ENCODE measurements around the gene SLC39A6.
"Not testable (repeated sequence)": the region's sequence is repeated elsewhere in the genome, so short reads cannot be mapped to it uniquely, and the experiment has no call there.

SLC39A6 gene, protein sequence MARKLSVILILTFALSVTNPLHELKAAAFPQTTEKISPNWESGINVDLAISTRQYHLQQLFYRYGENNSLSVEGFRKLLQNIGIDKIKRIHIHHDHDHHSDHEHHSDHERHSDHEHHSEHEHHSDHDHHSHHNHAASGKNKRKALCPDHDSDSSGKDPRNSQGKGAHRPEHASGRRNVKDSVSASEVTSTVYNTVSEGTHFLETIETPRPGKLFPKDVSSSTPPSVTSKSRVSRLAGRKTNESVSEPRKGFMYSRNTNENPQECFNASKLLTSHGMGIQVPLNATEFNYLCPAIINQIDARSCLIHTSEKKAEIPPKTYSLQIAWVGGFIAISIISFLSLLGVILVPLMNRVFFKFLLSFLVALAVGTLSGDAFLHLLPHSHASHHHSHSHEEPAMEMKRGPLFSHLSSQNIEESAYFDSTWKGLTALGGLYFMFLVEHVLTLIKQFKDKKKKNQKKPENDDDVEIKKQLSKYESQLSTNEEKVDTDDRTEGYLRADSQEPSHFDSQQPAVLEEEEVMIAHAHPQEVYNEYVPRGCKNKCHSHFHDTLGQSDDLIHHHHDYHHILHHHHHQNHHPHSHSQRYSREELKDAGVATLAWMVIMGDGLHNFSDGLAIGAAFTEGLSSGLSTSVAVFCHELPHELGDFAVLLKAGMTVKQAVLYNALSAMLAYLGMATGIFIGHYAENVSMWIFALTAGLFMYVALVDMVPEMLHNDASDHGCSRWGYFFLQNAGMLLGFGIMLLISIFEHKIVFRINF

DNA sequence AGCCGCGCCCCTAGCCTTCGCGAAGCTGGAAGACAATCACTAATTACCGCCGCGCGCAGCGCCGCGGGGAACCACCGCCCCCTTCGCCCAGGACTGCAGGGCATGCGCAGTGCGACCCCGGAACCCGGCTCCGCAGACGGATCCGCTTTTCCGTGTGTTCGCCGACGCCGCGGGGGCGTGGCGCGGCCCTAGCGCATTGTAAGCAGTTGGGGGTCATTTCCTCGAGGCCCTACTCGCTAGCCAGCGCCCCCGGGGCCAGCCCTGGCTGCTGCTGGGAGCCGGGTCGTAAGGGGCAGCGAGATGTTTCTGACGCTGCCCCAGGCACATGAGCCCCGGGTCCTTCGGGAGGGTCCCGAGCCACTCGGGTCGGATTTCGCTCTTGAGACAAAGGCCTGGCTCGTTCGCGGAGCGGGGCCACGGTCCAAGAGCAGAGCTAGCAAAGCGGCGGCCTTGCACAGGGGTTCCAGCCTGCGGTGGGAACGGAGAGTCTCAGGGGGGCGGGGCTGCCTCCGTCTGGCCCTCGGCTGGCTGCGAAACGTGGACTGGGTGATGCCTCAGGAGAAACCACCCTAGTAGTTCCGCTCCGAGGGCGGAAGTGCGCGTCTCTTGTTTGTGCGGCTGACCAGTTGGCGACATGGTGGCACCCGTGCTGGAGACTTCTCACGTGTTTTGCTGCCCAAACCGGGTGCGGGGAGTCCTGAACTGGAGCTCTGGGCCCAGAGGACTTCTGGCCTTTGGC lies at the start of gene SLC39A6, which contains the start of gene ELP2:
SLC39A6 (minus strand) TSS at position 41 of the 739 bp plus-strand sequence. CDS start 2,333 bp downstream, outside the sequence.
ELP2 (plus strand) TSS at position 600 of the 739 bp plus-strand sequence; CDS start at position 635, 35 bp downstream.
- peak; percentile 87 to 94 (median 92) for DNase-seq

DNA sequence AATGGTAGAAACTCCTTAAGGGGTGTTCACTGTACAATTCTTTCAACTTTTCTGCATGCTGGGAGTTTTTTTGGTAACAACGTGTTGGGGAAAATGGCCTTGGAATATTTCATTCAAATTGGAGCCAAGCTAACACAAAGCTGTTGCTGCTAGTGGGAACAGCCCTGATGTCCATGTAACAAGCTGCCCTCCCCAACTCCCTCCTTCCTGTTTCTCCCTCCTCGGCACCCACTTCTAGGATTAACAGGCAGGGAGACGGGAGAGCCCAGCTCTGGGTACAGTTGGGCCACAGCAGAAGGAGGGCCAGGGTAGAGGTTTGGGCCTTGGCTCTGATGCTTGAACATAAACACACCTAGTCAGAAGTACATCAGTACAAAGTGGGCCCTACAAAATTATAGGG lies 48.8 kb upstream of the SLC39A6 start:
- DNase-seq = no peak

DNA sequence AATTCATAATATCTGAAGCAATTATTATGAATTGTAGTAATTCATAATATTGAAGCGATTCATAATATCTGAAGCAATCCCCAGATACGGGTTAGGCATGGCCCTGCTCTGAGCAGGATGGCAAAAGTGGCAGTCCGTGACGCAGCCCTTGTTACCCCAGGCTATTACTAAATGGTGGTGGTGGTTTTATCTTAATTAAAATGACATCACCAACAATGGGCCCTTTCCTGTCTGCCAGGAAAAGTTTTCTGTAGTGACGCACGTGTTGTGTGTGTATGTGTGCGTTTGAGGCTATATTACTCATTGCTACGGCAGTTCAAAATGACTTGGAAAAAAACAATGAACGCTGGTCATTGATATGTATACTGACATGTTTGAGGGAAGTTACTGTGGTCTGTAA lies 47.6 kb upstream of the SLC39A6 start:
- no peak for DNase-seq

DNA sequence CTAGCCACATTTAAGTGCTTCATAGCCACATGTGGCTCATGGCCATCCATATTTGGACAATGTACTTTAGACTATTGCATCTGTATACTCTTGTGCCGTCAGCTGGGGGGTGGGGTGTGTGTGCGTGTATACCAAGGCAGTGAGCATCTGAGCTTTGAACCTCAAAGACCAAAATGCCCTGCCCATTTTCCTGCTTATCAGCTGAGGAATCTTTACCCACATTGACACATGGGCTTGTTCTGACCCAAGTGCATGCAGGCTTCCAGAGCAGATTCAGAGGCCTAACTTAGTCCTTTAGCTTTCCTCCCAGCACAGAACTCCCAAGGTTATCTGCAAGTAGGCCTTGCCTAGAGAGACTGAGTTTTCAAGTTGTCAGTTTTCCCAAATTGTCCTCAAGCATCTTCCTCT lies 47.0 kb upstream of the SLC39A6 start:
- DNase-seq = no peak

DNA sequence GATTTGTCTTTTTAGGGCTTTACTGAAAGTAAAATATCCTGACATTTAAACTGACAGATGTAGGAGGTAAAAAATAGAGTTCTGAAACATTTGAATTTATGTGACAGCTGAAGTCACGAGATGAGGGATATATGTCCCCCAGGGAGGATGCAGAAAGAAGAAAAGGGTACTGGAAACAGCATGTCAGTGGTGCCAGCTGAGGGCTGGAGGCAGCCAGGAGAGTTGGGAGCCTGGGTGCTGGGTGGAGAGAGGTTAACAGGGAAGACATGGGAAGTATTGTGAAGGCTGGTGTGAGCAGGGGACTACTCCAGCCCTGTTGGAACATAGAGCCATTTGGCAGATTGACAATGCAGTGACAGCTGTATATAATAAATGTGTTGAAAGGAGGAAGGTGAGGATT lies 46.3 kb upstream of the SLC39A6 start:
- DNase-seq = no peak

DNA sequence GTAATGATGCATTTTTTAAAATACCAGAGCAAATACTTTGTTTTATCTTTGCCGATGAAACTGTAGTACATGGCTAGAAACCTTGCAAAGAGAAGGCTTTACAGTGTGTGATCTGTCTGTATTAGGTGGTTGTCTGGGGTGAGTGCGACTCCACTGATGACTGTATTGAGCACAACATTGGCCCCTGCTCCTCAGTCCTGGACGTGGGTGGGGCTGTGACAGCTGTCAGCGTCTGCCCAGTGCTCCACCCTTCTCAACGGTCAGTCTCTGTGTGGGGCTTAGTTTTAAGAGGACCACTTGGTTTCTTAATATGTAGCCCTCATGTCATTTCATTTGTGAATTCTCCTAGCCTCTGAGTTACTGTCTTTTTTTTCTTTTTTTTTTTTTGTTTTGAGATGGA lies 40.8 kb upstream of the SLC39A6 start:
- DNase-seq = no peak

DNA sequence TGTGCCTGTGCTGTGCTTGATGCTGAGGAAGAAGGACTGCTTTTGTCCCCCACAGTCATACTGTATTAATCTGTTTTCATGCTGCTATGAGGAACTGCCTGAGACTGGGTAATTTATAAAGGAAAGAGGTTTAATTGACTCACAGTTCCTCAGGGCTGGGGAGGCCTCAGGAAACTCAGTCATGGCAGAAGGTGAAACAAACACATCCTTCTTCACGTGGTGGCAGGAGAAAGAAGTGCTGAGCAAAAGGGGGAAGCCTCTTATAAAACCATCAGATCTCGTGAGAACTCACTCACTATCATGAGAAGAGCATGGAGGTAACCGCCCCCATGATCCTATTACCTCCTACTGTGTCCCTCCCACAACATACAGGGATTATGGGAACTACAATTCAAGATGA lies 39.2 kb upstream of the SLC39A6 start:
- not testable (repeated sequence) for DNase-seq

DNA sequence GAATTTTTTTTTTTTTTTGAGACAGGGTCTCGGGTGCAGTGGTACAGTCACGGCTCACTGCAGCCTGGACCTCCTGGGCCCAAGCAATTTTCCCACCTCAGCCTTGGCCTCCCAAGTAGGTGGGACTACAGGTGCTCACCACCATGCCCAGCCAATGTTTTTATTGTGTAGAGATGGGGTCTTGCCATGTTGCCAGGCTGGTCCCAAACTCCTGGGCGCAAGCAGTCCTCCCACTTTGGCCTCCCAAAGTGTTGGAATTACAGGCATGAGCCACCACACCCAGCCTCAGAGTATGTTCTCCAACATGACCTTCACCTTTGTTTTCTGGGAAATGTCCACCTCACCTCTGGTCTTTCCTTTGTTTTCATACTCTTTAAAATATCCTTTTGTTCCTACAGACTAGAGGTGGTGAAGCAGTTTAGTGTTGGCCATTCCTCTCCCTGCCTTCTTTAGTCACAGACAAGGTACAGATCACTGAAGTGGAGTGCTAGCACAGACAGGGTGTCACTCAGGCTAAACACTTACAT lies 38.6 kb upstream of the SLC39A6 start:
- no peak for DNase-seq

DNA sequence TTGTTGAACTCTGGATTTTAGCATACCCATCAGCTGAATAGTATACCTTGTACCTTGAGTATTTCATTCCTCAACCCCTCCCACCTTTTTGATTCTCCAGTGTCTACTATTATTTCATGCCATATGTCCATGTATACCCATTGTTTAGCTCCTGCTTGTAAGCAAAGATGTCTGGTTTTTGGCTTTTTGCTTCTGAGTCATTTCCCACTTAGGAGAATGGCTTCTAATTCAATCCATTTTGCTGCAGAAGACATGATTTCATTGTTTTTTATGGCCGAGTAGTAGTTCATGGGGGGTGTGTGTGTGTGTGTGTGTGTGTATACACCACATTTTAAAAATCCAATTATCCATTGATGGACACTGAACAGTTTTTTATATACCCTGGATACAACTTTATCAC lies 33.8 kb upstream of the SLC39A6 start:
- no peak for DNase-seq

DNA sequence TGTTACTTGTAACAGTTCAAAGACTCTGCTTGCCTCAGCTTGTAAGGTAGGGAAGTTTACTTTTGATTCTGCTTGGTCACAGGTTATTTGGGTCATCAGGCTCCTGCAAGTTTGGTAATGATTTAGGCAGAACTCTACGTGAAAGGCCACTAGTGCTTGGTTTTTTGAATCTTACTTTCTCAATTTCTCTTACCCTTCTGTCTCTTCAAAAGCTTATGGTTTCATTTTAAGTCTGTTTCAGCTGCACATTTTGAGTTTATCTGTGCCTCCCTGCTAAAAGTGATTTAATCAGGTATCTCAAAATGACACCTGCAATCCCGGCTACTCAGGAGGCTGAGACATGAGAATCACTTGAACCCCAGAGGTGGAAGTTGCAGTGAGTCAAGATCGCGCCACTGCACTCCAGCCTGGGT lies 31.8 kb upstream of the SLC39A6 start:
- no peak for DNase-seq

DNA sequence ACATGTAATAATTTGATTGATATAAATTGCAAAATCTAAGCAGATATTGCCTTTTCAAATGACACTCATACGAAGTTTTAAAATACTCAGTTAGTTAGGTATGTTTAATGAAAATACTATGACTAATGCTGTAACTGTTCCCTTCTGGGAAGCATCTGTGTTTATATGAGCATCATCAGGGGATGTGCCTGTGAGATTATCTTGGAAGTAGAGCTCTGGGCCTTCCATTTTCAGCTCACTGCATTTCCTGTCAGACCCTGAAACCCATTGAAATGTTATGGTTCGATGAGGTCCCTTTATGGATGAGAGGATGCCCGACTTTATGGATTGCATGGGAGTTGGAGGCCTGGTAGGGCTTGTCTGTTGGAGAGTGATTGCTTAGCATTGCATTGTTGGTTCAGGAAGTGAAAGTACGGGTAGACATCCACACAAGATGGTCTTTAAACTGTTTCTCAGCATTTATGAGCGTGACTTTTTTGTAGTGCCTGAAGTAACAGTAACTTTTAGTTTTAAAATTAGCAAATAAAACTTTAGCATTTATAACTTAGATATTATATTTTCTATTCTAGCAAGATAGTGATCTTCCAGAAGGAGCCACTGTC lies 29.2 kb upstream of the SLC39A6 start:
- DNase-seq = no peak

DNA sequence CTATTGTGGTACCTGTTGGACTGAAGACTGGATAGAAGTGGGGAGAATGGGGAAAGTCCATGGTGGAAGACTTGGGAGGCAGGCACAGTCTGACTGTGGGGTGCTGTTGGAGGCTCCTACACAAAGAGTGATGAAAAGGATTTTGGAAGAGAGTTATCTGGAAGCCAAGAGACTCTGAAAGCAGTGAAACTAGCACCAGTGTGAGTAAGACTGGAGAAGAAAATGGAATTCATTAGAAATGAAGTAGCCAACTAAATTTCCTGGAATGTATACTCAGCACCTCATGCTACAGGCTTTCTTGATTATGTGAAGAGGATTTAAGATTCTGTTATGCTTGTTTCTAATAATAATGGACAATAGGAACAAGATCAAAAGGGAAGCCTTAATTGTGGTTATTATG lies 28.3 kb upstream of the SLC39A6 start:
- DNase-seq = no peak

DNA sequence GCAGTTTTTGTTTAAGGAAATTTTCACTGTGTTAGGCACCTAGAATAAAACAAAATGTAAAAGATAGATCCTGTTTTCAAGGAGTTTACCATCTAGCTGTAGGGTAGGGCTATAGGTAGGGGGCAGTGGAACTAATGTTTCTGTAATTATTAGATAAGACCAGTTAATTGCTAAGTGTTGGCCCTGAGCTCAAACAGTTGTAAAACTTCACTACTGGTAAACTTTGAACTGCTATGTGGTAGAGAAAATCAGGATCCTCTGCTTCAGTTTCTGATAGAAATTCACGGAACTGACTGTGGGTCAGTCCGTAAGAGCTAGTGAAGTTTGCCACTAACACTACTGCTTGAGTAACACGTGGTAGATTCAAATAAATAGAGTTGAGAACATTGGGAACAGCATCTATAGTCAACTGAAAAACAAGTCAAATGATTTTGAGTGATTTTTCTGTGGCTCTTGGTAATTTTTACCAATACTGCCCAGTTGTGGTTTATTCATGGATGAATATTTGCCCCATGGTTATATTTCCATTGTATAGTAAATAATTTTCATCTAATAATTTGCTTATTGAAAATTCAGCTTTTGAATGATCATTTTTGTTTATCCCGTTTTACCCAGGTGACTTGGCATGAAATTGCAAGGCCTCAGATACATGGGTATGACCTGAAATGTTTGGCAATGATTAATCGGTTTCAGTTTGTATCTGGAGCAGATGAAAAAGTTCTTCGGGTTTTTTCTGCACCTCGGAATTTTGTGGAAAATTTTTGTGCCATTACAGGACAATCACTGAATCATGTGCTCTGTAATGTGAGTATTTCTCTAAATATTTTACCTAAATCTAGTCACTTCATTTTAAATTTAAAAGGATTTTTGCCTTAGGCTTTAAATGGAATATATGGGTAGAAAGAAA lies 27.0 kb upstream of the SLC39A6 start:
- DNase-seq = no peak

DNA sequence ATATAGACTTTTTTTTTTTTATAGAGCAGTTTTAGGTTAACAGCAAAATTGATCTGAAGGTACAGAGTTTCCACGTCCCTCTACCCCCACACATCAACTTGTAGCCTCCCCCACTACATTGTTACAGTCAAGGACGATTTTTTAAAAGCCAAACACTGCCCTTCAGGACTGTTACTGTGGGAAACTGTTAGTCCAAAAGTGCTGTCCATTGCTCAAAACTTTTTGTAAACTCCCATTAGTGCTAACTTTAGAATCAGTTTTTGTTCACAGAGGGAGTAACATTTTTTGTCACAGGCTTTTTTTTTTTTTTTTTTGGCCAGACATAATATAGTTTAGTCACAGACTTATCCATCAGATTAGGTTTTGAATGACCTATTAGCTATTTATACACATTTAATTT lies 24.6 kb upstream of the SLC39A6 start:
- no peak for DNase-seq

DNA sequence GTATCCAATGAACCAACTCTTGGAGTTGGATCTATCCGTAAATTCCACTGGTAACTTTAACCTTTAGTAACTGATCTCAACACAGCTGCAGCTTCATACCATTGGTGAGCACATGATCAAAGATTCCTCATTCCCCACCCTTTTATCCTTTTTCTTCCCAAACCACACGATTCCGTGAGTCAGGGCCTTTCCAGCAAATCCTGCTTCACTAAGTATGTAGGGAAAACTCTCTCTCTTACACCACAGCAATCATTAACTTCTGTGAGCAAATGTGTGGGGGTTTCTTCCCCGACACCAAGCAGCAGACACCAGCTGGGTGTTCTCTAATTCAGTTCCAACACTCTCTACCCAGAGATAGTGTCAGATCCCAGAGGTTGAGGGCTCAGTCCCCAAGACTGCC lies 24.1 kb upstream of the SLC39A6 start:
- no peak for DNase-seq

DNA sequence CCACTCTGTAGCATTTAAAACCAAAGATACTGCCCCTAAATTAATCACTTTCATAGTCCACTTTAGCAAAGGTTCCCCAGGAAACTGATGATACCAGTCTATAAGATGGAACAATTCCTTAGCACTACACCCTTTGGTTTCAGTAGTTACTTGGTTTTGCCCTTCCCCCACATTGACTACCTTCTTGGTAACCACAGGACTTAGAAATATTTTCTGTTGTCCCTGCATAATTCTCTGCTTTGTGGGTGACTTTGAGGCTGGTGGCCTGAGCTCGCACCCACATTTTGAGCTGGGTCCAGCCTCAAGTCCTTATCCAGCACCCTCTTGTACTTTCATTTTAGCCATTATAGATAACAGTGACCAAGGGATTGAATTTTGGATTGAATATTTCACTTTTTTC lies 23.6 kb upstream of the SLC39A6 start:
- DNase-seq = no peak

DNA sequence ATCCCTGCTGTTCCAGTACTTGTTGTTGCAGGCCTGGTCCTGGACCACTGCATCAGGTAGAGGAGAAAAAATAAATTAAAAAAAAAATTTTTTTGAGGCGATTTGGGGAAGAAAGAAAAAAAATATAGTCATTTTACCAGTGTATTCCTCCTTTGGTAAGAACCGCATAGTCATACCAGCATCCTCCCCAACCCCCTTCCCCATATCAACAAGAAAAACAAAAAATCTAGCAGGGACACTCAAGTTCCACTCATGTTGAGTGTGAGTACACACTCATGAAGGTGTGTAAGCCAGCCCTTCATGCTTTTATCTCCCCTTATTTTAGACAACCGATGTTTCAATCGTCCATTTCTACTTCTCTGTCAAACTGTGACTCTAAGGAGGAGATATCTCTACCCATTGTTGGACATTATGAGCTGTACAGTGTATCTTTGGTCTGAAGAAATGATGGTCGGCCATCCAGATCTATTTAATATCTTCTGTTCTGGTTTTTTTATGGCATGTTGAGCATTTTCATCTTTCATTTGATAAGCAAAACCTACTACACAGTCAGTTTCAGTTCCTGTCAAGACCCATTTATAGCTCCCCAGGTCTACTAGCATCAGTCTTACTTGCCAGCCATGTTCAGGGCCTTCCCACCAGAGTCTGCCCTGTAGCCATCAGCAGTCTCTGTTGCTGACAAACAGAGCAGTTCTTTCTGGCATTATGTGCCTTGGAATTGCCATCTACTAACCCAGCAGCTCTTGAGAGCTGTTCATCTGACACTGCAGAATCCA lies 20.6 kb upstream of the SLC39A6 start:
- DNase-seq = no peak

DNA sequence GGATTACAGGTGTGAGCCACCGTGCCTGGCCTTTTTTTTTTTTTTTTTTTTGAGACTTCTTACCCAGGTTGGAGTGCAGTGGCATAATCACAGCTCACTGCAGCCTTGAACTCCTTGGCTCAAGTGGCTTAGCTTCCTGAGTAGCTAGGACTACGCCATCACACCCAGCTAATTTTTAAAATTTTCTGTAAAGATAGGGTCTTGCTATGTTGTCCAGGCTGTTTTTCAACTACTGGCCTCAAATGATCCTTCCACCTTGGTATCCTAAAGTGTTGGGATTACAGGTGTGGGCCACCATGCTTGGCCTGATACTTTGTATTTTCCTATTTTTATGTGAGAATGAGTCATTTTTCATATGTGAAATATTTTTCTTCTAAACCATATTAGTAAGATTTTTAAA lies 14.3 kb upstream of the SLC39A6 start:
- DNase-seq = no peak

DNA sequence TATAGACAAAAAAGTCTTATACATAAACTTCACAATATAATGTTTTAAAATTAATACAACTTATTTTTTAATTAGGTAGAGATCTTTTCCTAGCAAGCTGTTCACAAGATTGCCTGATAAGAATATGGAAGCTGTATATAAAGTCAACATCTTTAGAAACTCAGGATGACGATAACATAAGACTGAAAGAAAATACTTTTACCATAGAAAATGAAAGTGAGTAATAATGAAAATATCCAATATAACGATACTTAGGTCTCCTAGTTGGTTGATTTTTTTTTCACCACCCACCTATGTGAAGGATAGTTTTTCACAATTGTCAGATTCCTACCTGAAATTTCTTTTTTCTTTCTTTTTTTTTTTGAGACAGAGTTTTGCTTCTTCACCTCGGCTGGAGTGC lies 13.6 kb upstream of the SLC39A6 start:
- DNase-seq = no peak

DNA sequence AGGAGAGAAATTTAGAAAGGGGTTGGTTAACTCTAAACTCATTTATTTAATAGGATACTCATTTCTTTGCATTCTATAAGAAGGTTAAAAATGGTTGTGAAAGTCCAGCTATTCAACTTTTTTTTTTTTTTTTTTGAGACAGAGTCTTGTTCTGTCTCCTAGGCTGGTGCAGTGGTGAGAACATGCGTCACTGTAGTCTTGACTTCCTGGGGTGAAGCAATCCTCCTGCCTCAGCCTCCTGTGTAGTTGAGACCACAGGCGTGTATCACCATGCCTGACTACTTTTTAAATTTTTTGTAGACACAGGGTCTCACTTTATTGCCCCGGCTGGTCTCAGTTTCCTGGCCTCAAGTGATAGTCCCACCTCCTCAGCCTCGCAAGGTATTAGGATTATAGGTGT lies 12.4 kb upstream of the SLC39A6 start:
- no peak for DNase-seq

DNA sequence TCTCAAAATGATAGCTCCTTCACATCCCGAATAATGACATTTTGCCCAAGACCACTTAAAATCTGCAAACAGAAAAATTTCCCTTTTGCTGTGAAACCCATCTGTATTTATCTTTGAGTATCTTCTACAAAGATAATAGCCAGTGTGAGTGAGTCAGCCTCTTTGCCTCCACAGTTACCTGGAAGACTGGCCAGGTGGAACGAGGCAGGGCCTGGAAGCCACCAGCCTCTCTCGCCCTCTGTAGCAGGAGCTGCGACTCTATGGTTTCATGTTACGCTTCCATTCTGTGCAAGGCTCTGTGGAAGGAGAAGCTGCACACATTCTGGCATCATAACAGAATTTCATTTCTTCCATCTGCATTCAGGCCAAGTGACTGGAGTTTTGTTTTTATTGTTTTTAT lies 10.1 kb upstream of the SLC39A6 start:
- no peak for DNase-seq

Measured in stimulated activated naive CD4-positive, alpha-beta T cell (primary cell).